Measurements from ENCODE around the gene ZP4. TPM values are rescaled to one million over a fixed set of nuclear protein-coding genes. Genes with fewer than 3 reads are reported as not detected.

ZP4 gene, protein sequence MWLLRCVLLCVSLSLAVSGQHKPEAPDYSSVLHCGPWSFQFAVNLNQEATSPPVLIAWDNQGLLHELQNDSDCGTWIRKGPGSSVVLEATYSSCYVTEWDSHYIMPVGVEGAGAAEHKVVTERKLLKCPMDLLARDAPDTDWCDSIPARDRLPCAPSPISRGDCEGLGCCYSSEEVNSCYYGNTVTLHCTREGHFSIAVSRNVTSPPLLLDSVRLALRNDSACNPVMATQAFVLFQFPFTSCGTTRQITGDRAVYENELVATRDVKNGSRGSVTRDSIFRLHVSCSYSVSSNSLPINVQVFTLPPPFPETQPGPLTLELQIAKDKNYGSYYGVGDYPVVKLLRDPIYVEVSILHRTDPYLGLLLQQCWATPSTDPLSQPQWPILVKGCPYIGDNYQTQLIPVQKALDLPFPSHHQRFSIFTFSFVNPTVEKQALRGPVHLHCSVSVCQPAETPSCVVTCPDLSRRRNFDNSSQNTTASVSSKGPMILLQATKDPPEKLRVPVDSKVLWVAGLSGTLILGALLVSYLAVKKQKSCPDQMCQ
- total RNA-seq = not detected in 3 replicates

DNA sequence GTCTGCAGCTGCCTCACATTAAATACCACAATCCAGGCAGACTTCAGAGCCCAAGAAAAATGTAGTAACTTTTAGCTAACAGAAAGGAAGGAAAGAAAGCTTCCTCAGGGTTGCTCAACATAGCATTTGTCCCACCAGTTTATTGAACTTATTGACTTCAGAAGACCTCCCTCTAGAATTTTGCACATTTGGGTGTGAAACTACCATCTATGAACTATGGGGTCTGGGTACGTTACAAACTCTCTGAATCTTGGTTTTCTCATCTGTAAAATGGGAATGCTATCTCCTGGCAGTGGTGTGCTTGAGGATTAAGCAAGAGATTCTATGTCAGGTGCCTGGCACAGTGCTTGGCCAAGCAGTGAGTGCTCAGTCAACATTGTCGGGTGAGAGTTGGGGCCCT is at the start of gene ZP4:
Gene ZP4, minus strand, starts transcription at position 101 of the 400 bp plus-strand sequence. CDS start 287 bp downstream, outside the sequence.
- H3K4me3 Mint-ChIP-seq = no peak within 1 kb of the TSS
- no peak for TF ChIP-seq CTCF (IDR thresholded peaks at IDR 0.05; ENCODE audit: unreplicated experiment)
- no peaks in the 10 kb centered on the region for H3K4me1 Mint-ChIP-seq
- H3K27me3 Mint-ChIP-seq (ENCODE audit: low read depth) = peaks cover 6% of the 10 kb centered on the region
- H3K27ac Mint-ChIP-seq = no peak within 1 kb of the TSS
- no peaks in the 10 kb centered on the region for H3K36me3 Mint-ChIP-seq
- no peaks in the 10 kb centered on the region for H3K9me3 Mint-ChIP-seq
- no peak for DNase-seq (ENCODE audit: low spot score in 2 of 2, unreplicated experiment in 2 of 2)

- DNase-seq (ENCODE audit: low spot score in 2 of 2, unreplicated experiment in 2 of 2) = no peak
- Mint-ChIP-seq H3K36me3 (no peaks in the 10 kb centered on the region), H3K27ac (no peak overlapping the region), H3K4me1 (no peaks in the 10 kb centered on the region), H3K9me3 (no peaks in the 10 kb centered on the region), H3K4me3 (no peak overlapping the region), H3K27me3 (ENCODE audit: low read depth) (peaks cover 2% of the 10 kb centered on the region)
- peak; percentile 56 for TF ChIP-seq CTCF (IDR thresholded peaks at IDR 0.05; ENCODE audit: unreplicated experiment)
Observed at GRCh38 chr1:237938553-237938952, 47.8 kb upstream of the ZP4 start.

DNA sequence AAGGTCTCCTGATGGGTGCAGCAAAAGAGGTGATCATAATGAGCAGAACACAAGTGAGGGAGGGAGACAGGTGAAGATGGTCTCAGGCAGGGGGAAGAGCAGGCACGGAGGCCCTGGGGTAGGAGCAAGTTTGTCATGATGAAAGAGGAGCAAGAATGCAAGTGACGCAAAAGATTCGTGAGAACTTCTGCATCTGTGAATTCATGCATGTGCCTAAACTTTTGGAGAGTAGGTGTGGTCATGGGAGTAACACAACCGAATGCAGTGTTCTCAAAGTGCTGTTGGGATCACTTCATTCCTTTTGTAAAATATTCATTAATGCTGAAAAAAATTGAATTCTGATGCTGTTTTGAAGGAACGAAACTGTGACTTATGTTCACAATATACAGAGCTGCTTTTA is 47.3 kb upstream of the ZP4 start:
- Mint-ChIP-seq H3K4me1 (no peaks in the 10 kb centered on the region), H3K9me3 (no peaks in the 10 kb centered on the region), H3K27ac (no peak overlapping the region), H3K36me3 (no peaks in the 10 kb centered on the region), H3K27me3 (ENCODE audit: low read depth) (peaks cover 2% of the 10 kb centered on the region), H3K4me3 (no peak overlapping the region)
- no peak for DNase-seq (ENCODE audit: low spot score in 2 of 2, unreplicated experiment in 2 of 2)
- no peak for TF ChIP-seq CTCF (IDR thresholded peaks at IDR 0.05; ENCODE audit: unreplicated experiment)

GRCh38 chr1:237932816-237933215 is 42.1 kb upstream of the ZP4 start:
- H3K27ac Mint-ChIP-seq = no peak overlapping the region
- H3K27me3 Mint-ChIP-seq (ENCODE audit: low read depth) = peaks cover 4% of the 10 kb centered on the region
- TF ChIP-seq CTCF (IDR thresholded peaks at IDR 0.05; ENCODE audit: unreplicated experiment) = no peak

GRCh38 chr1:237931581-237931980 is 40.9 kb upstream of the ZP4 start:
- Mint-ChIP-seq H3K9me3 (no peaks in the 10 kb centered on the region), H3K4me3 (no peak overlapping the region), H3K27me3 (ENCODE audit: low read depth) (peaks cover 4% of the 10 kb centered on the region), H3K4me1 (no peaks in the 10 kb centered on the region), H3K27ac (no peak overlapping the region), H3K36me3 (no peaks in the 10 kb centered on the region)
- no peak for DNase-seq (ENCODE audit: low spot score in 2 of 2, unreplicated experiment in 2 of 2)
- TF ChIP-seq CTCF (IDR thresholded peaks at IDR 0.05; ENCODE audit: unreplicated experiment) = no peak

More at GRCh38 chr1:237932816-237933215, 42.1 kb upstream of the ZP4 start:
- Mint-ChIP-seq H3K9me3 (no peaks in the 10 kb centered on the region), H3K4me1 (no peaks in the 10 kb centered on the region), H3K4me3 (no peak overlapping the region), H3K36me3 (no peaks in the 10 kb centered on the region)
- DNase-seq (ENCODE audit: low spot score in 2 of 2, unreplicated experiment in 2 of 2) = no peak

Data from mesothelial cell of epicardium (in vitro differentiated cells).